Stimulated activated CD4-positive, alpha-beta T cell treated with anti-CD3 and anti-CD28 coated beads, Interleukin-4, amount 100 ng/mL, for 48 hours (primary cell): ENCODE data around the gene SNCAIP.

Source experiments
- DNase-seq, 2 donors: peaks; one replicate each; pipeline ENCODE4 v3.0.0-alpha.2; 2020; ENCODE audit warnings: low read depth in 2 of 2

SNCAIP gene

GRCh38 chr5:122394284-122394930 is 82.4 kb downstream of the SNCAIP start:
- no peak for DNase-seq

- no peak for DNase-seq
Observed at GRCh38 chr5:122398016-122398415, 86.0 kb downstream of the SNCAIP start.

DNA sequence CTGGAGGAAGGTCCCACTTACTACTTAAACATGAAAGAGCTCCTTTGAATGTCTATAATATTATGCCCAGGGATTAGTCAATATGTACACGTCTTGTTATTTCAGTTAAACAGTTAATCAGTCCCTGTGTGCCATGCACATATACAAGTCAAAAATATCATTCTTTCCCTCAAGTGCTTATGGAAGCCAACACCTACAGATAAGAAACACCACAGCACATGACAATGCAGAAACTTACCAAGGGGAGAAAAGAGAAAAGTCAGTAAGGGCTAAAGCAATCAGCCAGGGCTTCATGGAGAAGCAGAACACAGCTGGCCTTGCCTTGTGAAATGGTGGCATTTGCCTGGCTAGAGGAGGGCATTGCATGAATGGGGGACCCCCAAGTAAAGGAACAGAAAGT is 88.3 kb downstream of the SNCAIP start:
- no peak for DNase-seq

DNA sequence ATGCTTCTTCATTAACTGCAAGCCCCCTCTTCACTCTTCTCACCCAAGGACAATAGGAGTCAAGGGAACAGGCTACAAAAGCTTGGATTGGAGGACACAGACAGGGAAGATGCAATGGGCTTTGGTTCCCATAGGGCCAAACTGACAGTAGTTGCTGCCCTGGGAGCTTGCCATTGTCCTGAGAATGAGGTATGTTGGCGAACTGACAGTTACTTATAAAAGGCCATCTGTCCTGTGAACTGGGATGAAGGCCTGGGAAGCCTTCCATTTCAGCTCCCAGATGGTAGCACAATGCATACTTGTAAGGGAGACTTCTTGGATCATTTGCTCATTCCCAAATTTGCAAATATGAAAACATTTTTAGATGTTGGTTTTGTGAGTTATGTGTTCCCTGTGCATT is 88.9 kb downstream of the SNCAIP start:
- no peak for DNase-seq

DNA sequence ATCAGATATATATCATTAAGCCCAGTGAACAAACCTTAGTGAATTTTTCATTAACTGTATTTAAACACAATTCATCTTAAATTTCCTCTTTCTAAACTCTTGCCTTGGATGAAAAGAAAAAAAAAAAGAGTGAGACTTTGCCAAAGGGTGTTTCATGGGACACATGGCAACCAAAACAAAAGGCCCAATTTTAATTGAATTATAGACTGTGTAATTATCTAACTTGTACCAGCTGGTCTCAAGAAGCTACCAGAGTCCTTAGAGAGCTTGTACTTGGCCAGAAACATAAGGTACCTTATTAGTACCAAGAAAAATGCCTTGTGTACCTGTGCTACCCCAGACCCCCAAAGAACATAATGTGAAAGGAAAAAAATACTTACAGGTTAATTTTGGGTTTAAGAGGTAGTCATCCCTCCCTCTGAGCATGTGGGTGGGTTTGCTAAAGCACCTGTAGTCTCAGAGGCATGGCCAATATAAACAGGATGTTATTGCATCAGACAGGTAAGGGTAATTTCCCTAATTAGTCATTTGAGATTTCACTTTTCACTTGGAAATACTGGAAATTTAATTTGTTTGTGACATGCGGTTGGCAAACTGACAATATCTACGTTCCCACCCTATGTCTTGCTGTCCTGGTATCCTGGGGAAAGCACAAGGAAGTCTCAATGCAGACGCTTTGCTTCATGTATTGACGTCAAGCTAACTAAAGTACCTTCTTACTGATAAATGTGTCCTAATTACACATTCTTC is 90.1 kb downstream of the SNCAIP start:
- no peak for DNase-seq

GRCh38 chr5:122402955-122403685 is 91.1 kb downstream of the SNCAIP start:
- DNase-seq: no peak

DNA sequence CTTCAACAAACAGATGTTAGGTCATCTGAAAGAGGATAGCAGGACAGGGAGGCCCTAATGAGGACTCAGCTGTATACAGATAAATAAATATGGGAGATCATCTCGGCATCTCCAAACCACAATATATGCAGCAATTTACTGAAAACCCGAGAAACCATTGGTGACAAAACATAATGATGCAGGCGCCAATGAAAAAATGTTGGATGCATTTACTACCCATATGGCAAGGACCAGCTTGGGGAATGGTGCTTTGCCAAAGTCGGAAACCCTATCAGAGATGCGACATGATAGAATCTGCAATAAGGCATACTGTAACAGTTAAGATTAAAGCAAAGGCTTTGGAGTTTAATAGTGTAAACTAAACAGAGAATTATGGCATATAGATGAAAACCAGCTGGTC is 92.0 kb downstream of the SNCAIP start:
- DNase-seq: no peak

GRCh38 chr5:122404653-122405362 is 92.8 kb downstream of the SNCAIP start:
- DNase-seq: no peak

GRCh38 chr5:122405751-122406150 is 93.7 kb downstream of the SNCAIP start:
- no peak for DNase-seq

DNA sequence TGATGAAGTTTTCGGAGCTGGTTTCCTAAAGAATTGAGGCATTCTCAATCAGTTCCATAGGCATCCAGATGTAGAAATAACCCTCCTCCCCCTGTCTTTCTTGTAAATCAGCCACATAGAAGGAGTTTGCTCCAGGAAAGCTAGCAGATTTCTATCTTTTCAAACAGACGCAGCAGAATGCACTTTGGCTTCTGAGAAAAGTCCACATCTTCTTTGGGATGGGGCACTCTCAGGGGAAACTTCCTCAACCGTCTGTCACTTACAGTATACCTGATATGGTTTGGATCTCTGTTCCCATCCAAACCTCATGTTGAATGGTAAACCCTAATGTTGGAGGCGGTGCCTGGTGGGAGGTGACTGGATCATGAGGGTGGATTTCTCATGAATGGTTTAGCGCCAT is 94.1 kb downstream of the SNCAIP start:
- no peak for DNase-seq

- DNase-seq: no peak
Observed at GRCh38 chr5:122408592-122409224, 96.7 kb downstream of the SNCAIP start.

DNA sequence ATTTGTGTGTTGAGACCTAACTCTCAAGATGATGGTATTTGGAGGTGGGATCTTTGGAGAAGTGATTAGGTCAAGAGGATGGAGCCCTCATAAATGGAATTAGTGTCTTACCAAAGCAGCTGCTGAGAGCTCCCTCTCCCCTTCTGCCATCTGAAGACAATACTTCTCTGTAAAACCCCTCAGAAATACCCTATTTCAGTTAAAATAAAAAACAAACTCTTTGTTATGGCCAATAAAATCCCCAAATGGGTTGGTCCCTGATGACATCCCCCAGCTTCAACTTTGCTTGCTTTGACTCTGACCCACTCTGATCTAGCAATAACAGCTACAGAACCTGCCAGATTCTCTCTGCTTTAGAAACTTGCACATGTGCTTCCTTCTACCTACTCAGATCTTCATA is 100.9 kb downstream of the SNCAIP start:
- DNase-seq: no peak

- DNase-seq: no peak
Observed at GRCh38 chr5:122413722-122414121, 101.7 kb downstream of the SNCAIP start.

DNA sequence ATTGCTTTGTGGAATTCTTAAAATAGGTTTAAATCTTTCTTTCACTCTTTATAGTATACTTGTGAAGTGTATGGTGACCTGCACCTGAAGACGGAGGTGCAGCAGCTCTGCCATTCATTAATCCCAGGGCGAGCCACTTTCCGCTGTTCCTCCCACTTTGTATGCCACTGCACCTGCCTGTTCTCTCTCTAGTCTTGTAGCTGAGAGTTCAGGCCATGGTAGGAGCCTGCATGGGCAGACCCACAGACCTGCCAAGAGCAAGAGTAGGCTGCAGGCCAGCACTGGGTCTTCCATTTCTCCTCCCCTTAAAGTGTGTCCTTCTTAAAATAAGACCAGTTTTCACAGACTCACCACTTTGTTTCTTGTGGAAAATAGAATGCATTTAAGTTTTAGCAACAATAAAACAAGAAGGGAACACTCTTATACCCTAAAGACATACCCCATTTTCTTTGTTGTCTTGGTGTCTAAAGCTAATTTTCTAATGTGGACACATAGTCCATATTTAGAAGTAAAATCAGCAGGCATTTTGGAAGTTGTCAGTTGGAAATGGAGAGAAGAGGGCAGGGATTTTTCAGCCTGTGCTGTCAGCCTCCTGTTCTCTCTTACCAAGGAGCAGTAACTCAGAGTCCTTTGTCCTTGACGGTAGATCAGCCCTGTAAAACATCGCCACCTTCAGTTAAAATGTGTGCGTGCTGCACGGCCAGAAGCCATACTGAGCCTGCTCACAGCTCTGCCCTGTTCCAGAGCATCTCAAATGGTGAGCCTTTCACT is 103.2 kb downstream of the SNCAIP start:
- no peak for DNase-seq

DNA sequence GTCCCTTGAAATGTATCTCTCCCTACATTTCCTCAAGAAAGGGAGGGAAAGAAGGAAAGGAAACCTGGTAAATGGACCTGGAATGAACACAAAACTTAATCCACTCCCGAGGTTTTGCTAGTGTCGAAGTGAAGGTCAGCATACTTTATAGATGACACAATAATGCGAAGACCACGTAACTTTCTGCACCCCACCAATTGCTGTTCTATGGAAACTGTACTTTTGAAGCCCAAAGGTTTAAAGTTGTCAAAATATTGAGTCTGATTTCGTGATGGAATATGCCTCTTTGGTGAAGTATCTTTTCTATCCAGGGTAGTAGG is 103.7 kb downstream of the SNCAIP start:
- no peak for DNase-seq

GRCh38 chr5:122419142-122419894 is 107.3 kb downstream of the SNCAIP start:
- DNase-seq: no peak

GRCh38 chr5:122420091-122420490 is 108.1 kb downstream of the SNCAIP start:
- DNase-seq: no peak

- no peak for DNase-seq
Observed at GRCh38 chr5:122420537-122421236, 108.7 kb downstream of the SNCAIP start.

GRCh38 chr5:122421374-122422079 is 109.5 kb downstream of the SNCAIP start:
- DNase-seq: no peak
